WERI-Rb-1 (cell line): ENCODE measurements around the gene IDE.

Experiments
- DNase-seq: peaks from one replicate; pipeline ENCODE4 v3.0.0-alpha.2; 2020
- H3K27ac ChIP-seq: fragments of 250-450 bp; sonication (Bioruptor Pico); 2 replicates; pipeline ENCODE4 v1.5.1; 2020; ENCODE audit warnings: mild to moderate bottlenecking, moderate library complexity
- H3K27me3 ChIP-seq: fragments of 250-450 bp; sonication (Bioruptor Pico); 2 replicates; pipeline ENCODE4 v1.5.1; 2021; ENCODE audit warnings: mild to moderate bottlenecking, low read depth, moderate library complexity; ENCODE audit not compliant: insufficient read depth, severe bottlenecking
- H3K36me3 ChIP-seq: fragments of 250-450 bp; sonication (Bioruptor Pico); 2 replicates; pipeline ENCODE4 v1.5.1; 2020; ENCODE audit warnings: mild to moderate bottlenecking, moderate library complexity
- H3K4me3 ChIP-seq: 2 replicates; pipeline ENCODE4 v1.5.1; 2011; ENCODE audit warnings: low read depth, mild to moderate bottlenecking, control low read depth, low read length
- H3K9me3 ChIP-seq: fragments of 250-450 bp; sonication (Bioruptor Pico); 2 replicates; pipeline ENCODE4 v1.5.1; 2021; ENCODE audit warnings: mild to moderate bottlenecking, moderate library complexity; ENCODE audit not compliant: severe bottlenecking
- CTCF ChIP-seq: IDR thresholded peaks from 2 replicates; pipeline ENCODE4 v1.5.1; 2011; ENCODE audit warnings: low read depth, mild to moderate bottlenecking, control low read depth, inconsistent platforms, low read length

Gene IDE

GRCh38 chr10:92434385-92434784 lies 139.5 kb downstream of the IDE start:
- no peak for TF ChIP-seq CTCF
- DNase-seq, result no peak
- Histone ChIP-seq H3K4me3 (no peak overlapping the region), H3K27ac (no peak overlapping the region), H3K36me3 (no peaks in the 10 kb centered on the region), H3K27me3 (no peaks in the 10 kb centered on the region), H3K9me3 (no peaks in the 10 kb centered on the region)

GRCh38 chr10:92432596-92432995 lies 141.3 kb downstream of the IDE start:
- Histone ChIP-seq H3K27me3 (no peaks in the 10 kb centered on the region), H3K9me3 (no peaks in the 10 kb centered on the region), H3K27ac (no peak overlapping the region), H3K4me3 (no peak overlapping the region), H3K36me3 (no peaks in the 10 kb centered on the region)
- DNase-seq, result no peak
- TF ChIP-seq CTCF, result no peak

- H3K36me3 ChIP-seq, result no peaks in the 10 kb centered on the region
- H3K27ac ChIP-seq, result no peak overlapping the region
- H3K4me3 ChIP-seq, result no peak overlapping the region
- H3K9me3 ChIP-seq, result no peaks in the 10 kb centered on the region
- no peaks in the 10 kb centered on the region for H3K27me3 ChIP-seq
- no peak for DNase-seq
- TF ChIP-seq CTCF, result no peak
Observed at GRCh38 chr10:92430103-92430502, 143.8 kb downstream of the IDE start.

GRCh38 chr10:92421550-92421949 lies 152.3 kb downstream of the IDE start:
- H3K36me3 ChIP-seq, result no peaks in the 10 kb centered on the region
- DNase-seq, result no peak
- no peak overlapping the region for H3K4me3 ChIP-seq
- peaks cover 3% of the 10 kb centered on the region for H3K9me3 ChIP-seq
- H3K27me3 ChIP-seq, result no peaks in the 10 kb centered on the region
- H3K27ac ChIP-seq, result no peak overlapping the region
- TF ChIP-seq CTCF, result no peak

GRCh38 chr10:92420546-92421275 lies 153.2 kb downstream of the IDE start:
- Histone ChIP-seq H3K36me3 (no peaks in the 10 kb centered on the region), H3K9me3 (peaks cover 10% of the 10 kb centered on the region), H3K27me3 (no peaks in the 10 kb centered on the region), H3K27ac (no peak overlapping the region), H3K4me3 (no peak overlapping the region)
- no peak for DNase-seq
- TF ChIP-seq CTCF, result no peak
